B cell (primary cell): ENCODE results near the gene KNL1. TPM values are rescaled to one million over a fixed set of nuclear protein-coding genes. Genes with fewer than 3 reads are reported as not detected.

Source experiments
- ATAC-seq: fragments of 200-7000 bp; cut with Tn5 transposase; one replicate; pipeline ENCODE4 v1.10.0; 2021; ENCODE audit warnings: low read depth, mild to moderate bottlenecking, moderate number of reproducible peaks, moderate library complexity
- CTCF ChIA-PET: fragments of 350-600 bp; sonication (Branson Sonifier 250); formaldehyde crosslinking; loops from one replicate; lab custom pipeline; 2021; ENCODE audit warnings: antibody characterized with exemption, inconsistent platforms; lab: Charles Lee
- POLR2A ChIA-PET: fragments of 350-600 bp; sonication (Branson Sonifier 250); formaldehyde crosslinking; loops from one replicate; lab custom pipeline; 2021; ENCODE audit warnings: antibody characterized with exemption; lab: Charles Lee
- DNase-seq: peaks from one replicate; pipeline ENCODE4 v3.0.0; 2013
- H2AFZ ChIP-seq: 2 replicates; pipeline ENCODE4 v1.6.1; 2012; ENCODE audit warnings: mild to moderate bottlenecking, low read depth, low read length; ENCODE audit not compliant: insufficient read depth, poor library complexity, severe bottlenecking
- H3K27ac ChIP-seq, 2 donors: 1 replicate in 1 of 2; 2 replicates in 1 of 2; pipeline ENCODE4 v1.5.1; 2012 to 2013; ENCODE audit warnings: low read length in 2 of 2, mild to moderate bottlenecking in 2 of 2, moderate library complexity in 1 of 2
- H3K27me3 ChIP-seq, 4 experiments: fragments of 200-600 bp in 1 of 4; sonication (generic) in 1 of 4; replicated peaks in 1 of 4; 1 replicate in 2 of 4; 2 replicates in 2 of 4; pipeline versions ENCODE4 v1.6.1 to v1.7.0; 2013 to 2016; ENCODE audit warnings: low read length in 3 of 4, mild to moderate bottlenecking in 2 of 4, mixed read lengths in 1 of 4, moderate library complexity in 1 of 4; ENCODE audit not compliant: insufficient read depth in 4 of 4, control insufficient read depth in 3 of 4; ENCODE audit errors: control extremely low read depth in 1 of 4
- H3K36me3 ChIP-seq, 2 experiments: replicated peaks in 1 of 2; 1 replicate in 1 of 2; 2 replicates in 1 of 2; pipeline versions ENCODE4 v1.6.1 to v1.7.1; 2013; ENCODE audit warnings: low read length in 1 of 2; ENCODE audit not compliant: insufficient read depth in 2 of 2, control insufficient read depth in 1 of 2; ENCODE audit errors: control extremely low read depth in 1 of 2, extremely low read depth in 1 of 2
- H3K4me1 ChIP-seq, 2 donors: fragments of 200-600 bp in 1 of 2; sonication (generic) in 1 of 2; 1 replicate in 1 of 2; 2 replicates in 1 of 2; pipeline versions ENCODE4 v1.5.1 to v1.6.1; 2013 to 2017; ENCODE audit warnings: low read length in 2 of 2; ENCODE audit not compliant: control insufficient read depth in 2 of 2, insufficient read depth in 2 of 2
- H3K4me2 ChIP-seq: replicated peaks from 2 replicates; pipeline ENCODE3; 2012; ENCODE audit warnings: mild to moderate bottlenecking, low read depth, low read length; ENCODE audit not compliant: poor library complexity, severe bottlenecking
- H3K4me3 ChIP-seq, 5 experiments: fragments of 200-600 bp in 1 of 5; sonication (generic) in 1 of 5; 1 replicate in 3 of 5; 2 replicates in 2 of 5; pipeline versions ENCODE4 v1.5.1 to v1.7.0; 2011 to 2016; ENCODE audit warnings: low read length in 4 of 5, mild to moderate bottlenecking in 4 of 5, low read depth in 2 of 5, control low read depth in 1 of 5, moderate library complexity in 1 of 5; ENCODE audit not compliant: insufficient read depth in 1 of 5; ENCODE audit errors: control extremely low read depth in 1 of 5, extremely low read depth in 1 of 5
- H3K79me2 ChIP-seq: fragments of 200-600 bp; sonication (generic); one replicate; pipeline ENCODE4 v1.6.0; 2016; ENCODE audit warnings: low read length; ENCODE audit not compliant: control insufficient read depth, insufficient read depth
- H3K9ac ChIP-seq: fragments of 200-600 bp; sonication (generic); 2 replicates; pipeline ENCODE4 v1.6.1; 2017; ENCODE audit warnings: mild to moderate bottlenecking, low read length, moderate library complexity
- H3K9me3 ChIP-seq, 3 donors: one replicate each; pipeline versions ENCODE4 v1.6.1 to v1.7.1; 2013; ENCODE audit warnings: low read length in 2 of 3; ENCODE audit not compliant: control insufficient read depth in 2 of 3, insufficient read depth in 1 of 3; ENCODE audit errors: control extremely low read depth in 1 of 3
- H4K20me1 ChIP-seq: 2 replicates; pipeline ENCODE4 v1.6.0; 2012; ENCODE audit warnings: mild to moderate bottlenecking, low read length; ENCODE audit not compliant: insufficient read depth, control insufficient read depth, poor library complexity, severe bottlenecking
- H3K27ac Mint-ChIP-seq: one replicate; pipeline ENCODE4 v1.8.0; 2021; ENCODE audit warnings: mixed read lengths
- H3K27me3 Mint-ChIP-seq: one replicate; pipeline ENCODE4 v1.8.0; 2021; ENCODE audit warnings: mixed read lengths
- H3K4me1 Mint-ChIP-seq: one replicate; pipeline ENCODE4 v1.8.0; 2021; ENCODE audit warnings: mixed read lengths
- H3K4me3 Mint-ChIP-seq: one replicate; pipeline ENCODE4 v1.8.0; 2021; ENCODE audit warnings: mixed read lengths
- H3K9me3 Mint-ChIP-seq: one replicate; pipeline ENCODE4 v1.8.0; 2022; ENCODE audit warnings: mixed read lengths; ENCODE audit not compliant: insufficient read depth
- CTCF ChIP-seq: fragments of 200-600 bp; IDR thresholded peaks from one replicate; pipeline ENCODE4 v1.8.0; 2022; ENCODE audit warnings: antibody characterized with exemption, mild to moderate bottlenecking
- EZH2 ChIP-seq: IDR thresholded peaks from 2 replicates; pipeline ENCODE4 v1.6.1; 2012; ENCODE audit warnings: borderline replicate concordance, low read depth, mild to moderate bottlenecking, moderate library complexity, low read length; ENCODE audit not compliant: insufficient read depth, poor library complexity, severe bottlenecking
- WGBS: methylation state at CpG from one replicate; pipeline ENCODE4 v1.1.5; 2013; ENCODE audit warnings: missing lambda C conversion rate; ENCODE audit not compliant: insufficient coverage; 5-methylcytosine and 5-hydroxymethylcytosine counted together
- intact Hi-C: fragments of 100-400 bp; cut with micrococcal nuclease; formaldehyde crosslinking; loops from one replicate; pipeline ENCODE4 v1.10.0; 2022
- polyA plus RNA-seq: library from polyadenylated mRNA; depleted of rRNA; stranded (reverse); fragments of >200 nt; gene quantifications from 2 replicates; pipeline ENCODE4 v1.2.3, GENCODE V29; 2012
- total RNA-seq, 2 donors: library from RNA; stranded (reverse); fragments of 120-200 nt in 1 of 2; gene quantifications; 1 replicate in 1 of 2; 2 replicates in 1 of 2; pipeline versions ENCODE4 v1.2.3 to v1.2.4, GENCODE V29; 2013 to 2022

KNL1 gene
- total and polyA plus RNA-seq, 2 donors (not counting 1 experiment from before 2014, with no cell fraction given) = 0.91 to 4.0 TPM

GRCh38 chr15:40562691-40563090, 31.4 kb upstream of the KNL1 start:
- Histone ChIP-seq H3K4me3 (peak overlapping the region in 1 of 5 experiments; percentile 3), H3K36me3 (peaks cover 1 to 21% of the 10 kb centered on the region in 2 experiments), H3K4me1 (peaks cover 66% of the 10 kb centered on the region in 2 donors), H3K9me3 (no peaks in the 10 kb centered on the region), H2AFZ (no peak overlapping the region), H3K4me2 (peak overlapping the region; percentile 82), H4K20me1 (peaks cover 12% of the 10 kb centered on the region), H3K27me3 (no peaks in the 10 kb centered on the region), H3K79me2 (peaks cover 79% of the 10 kb centered on the region), H3K9ac (no peak overlapping the region), H3K27ac (no peak overlapping the region)
- CTCF ChIA-PET = interaction anchor here (0.8 to 1.3 kb wide), 4 partner anchors 8 to 43 kb away, joined by 3 to 6 read pairs (median 4); no protein-coding TSS in a partner anchor
- no peaks in the 10 kb centered on the region for H3K9me3 Mint-ChIP-seq
- peak overlapping the region; percentile 69 for H3K4me3 Mint-ChIP-seq
- ATAC-seq (no peak), DNase-seq (no peak)
- WGBS = 100% methylated on average over 2 of the region's 2 CpGs
- H3K4me1 Mint-ChIP-seq = peaks cover 72% of the 10 kb centered on the region
- TF ChIP-seq CTCF = no peak
- no peak for TF ChIP-seq EZH2
- H3K27me3 Mint-ChIP-seq = no peaks in the 10 kb centered on the region
- POLR2A ChIA-PET = interaction anchor here (0.6 kb wide), 2 partner anchors 10 to 27 kb away, joined by 3 read pairs; no protein-coding TSS in a partner anchor
- peak overlapping the region; percentile 32 for H3K27ac Mint-ChIP-seq
- intact Hi-C loops = loop anchor here (10.0 kb wide), 1 partner anchor 552 kb away; the partner anchor contains the start of gene INO80

- Mint-ChIP-seq H3K27ac (peak overlapping the region; percentile 59), H3K4me3 (peak overlapping the region; percentile 82), H3K9me3 (no peaks in the 10 kb centered on the region), H3K4me1 (peaks cover 67% of the 10 kb centered on the region), H3K27me3 (no peaks in the 10 kb centered on the region)
- Histone ChIP-seq H3K36me3 (peaks cover 1 to 21% of the 10 kb centered on the region in 2 experiments), H3K9ac (peak overlapping the region; percentile 88), H3K4me2 (peak overlapping the region; percentile 82), H4K20me1 (peaks cover 12% of the 10 kb centered on the region), H3K9me3 (no peaks in the 10 kb centered on the region), H3K4me1 (peaks cover 60 to 62% of the 10 kb centered on the region in 2 donors), H3K79me2 (peaks cover 78% of the 10 kb centered on the region), H3K4me3 (peak overlapping the region in 3 of 5 experiments; percentile 89 to 100 (median 89)), H2AFZ (no peak overlapping the region), H3K27ac (peak overlapping the region in 1 of 2 donors; percentile 97), H3K27me3 (no peaks in the 10 kb centered on the region)
- ChIA-PET POLR2A (interaction anchor here (0.6 kb wide), 1 partner anchor 9 kb away, joined by 3 read pairs; no protein-coding TSS in a partner anchor), CTCF (interaction anchor here (0.8 to 2.3 kb wide), 5 partner anchors 9 to 44 kb away, joined by 3 to 7 read pairs (median 5); no protein-coding TSS in a partner anchor)
- ATAC-seq (no peak), DNase-seq (no peak)
- TF ChIP-seq EZH2 (no peak), CTCF (no peak)
- intact Hi-C loops = loop anchor here (10.0 kb wide), 1 partner anchor 551 kb away; the partner anchor contains the start of gene INO80
Measured at GRCh38 chr15:40563426-40563825, 30.6 kb upstream of the KNL1 start.
